Measurements from ENCODE around the gene STRN4. TPM values are rescaled to one million over a fixed set of nuclear protein-coding genes. Genes with fewer than 3 reads are reported as not detected.

Gene STRN4
- total and polyA plus RNA-seq, 9 of the 15 experiments (the other 6 are each of a cell fraction or from before 2014, with no cell fraction given): 0.62 to 83.7 (median 36.9) TPM

GRCh38 chr19:46722004-46722380 lies 24.3 kb downstream of the STRN4 start:
- ATAC-seq (no peak), DNase-seq (ENCODE audit: extremely low read depth in 1 of 4, low spot score in 3 of 4) (no peak), FAIRE-seq (no peak)
- no peak overlapping the region for H3K4me2 ChIP-seq (ENCODE audit: insufficient read depth, low read length)
- no peaks in the 10 kb centered on the region for H3K79me2 ChIP-seq (ENCODE audit: control insufficient read depth, insufficient read depth, low read length)
- no peaks in the 10 kb centered on the region for H3K27me3 ChIP-seq (ENCODE audit: control insufficient read depth in 2 of 2, insufficient read depth in 2 of 2, low read length in 2 of 2)
- no peak overlapping the region for H2AFZ ChIP-seq (ENCODE audit: low read depth, low read length)
- ChIA-PET POLR2A (interaction anchor here (0.6 to 1.3 kb wide), 2 partner anchors 8 to 11 kb away, joined by 4 to 5 read pairs; no protein-coding TSS in a partner anchor), CTCF (ENCODE audit: low intra/inter-chr PET ratio) (interaction anchor here (0.6 kb wide), 1 partner anchor 86 kb away, joined by 6 read pairs; no protein-coding TSS in a partner anchor)
- H3K9me3 ChIP-seq (replicated peaks; ENCODE audit: control insufficient read depth, insufficient read depth, low read depth, low read length): no peaks in the 10 kb centered on the region
- H3K4me1 ChIP-seq (replicated peaks in 1 of 2; ENCODE audit: control insufficient read depth in 2 of 2, insufficient read depth in 2 of 2, low read length in 2 of 2): peaks cover 9 to 57% of the 10 kb centered on the region in 2 experiments; a peak in 4 of 5 replicates
- peaks cover 7% of the 10 kb centered on the region; the same call in 1 of the 2 replicates for H4K20me1 ChIP-seq (replicated peaks; ENCODE audit: control insufficient read depth, insufficient read depth, low read length)
- no peaks in the 10 kb centered on the region for H3K9me1 ChIP-seq (ENCODE audit: control insufficient read depth, insufficient read depth, low read length)
- no peak overlapping the region; a peak in 1 of 4 replicates for H3K9ac ChIP-seq (ENCODE audit: insufficient read depth in 1 of 2, low read depth in 2 of 2, low read length in 2 of 2)
- in situ Hi-C loops (cut with MboI): no loop called here
- no TSS peak for BruUV-seq (replicated peaks)
- 85% methylated on average over 12 of the region's 17 CpGs for WGBS (ENCODE audit: insufficient coverage, low coverage, missing lambda C conversion rate)
- TF ChIP-seq POLR2G (IDR thresholded peaks at IDR 0.05; ENCODE audit: low read depth, low read length) (0 out of 2 replicates have a peak, but pooled peaks have one; percentile 4), ARID2 (IDR thresholded peaks at IDR 0.05) (no peak), GABPB1 (CRISPR knock-in tag; IDR thresholded peaks at IDR 0.05) (0 out of 2 replicates have a peak, but pooled peaks have one; percentile 13)
- peaks cover 86% of the 10 kb centered on the region; the same call in 2 of the 3 replicates for H3K36me3 ChIP-seq (ENCODE audit: control insufficient read depth, insufficient read depth, low read length)
- no peak overlapping the region for H3K4me3 ChIP-seq
- intact Hi-C loops (cut with micrococcal nuclease): no loop called here
- H3K27ac ChIP-seq (ENCODE audit: extremely low read depth, low read depth, low read length): no peak overlapping the region

- Histone ChIP-seq H2AFZ (ENCODE audit: low read depth, low read length) (no peak overlapping the region), H3K9me1 (ENCODE audit: control insufficient read depth, insufficient read depth, low read length) (no peaks in the 10 kb centered on the region), H3K27me3 (ENCODE audit: control insufficient read depth in 2 of 2, insufficient read depth in 2 of 2, low read length in 2 of 2) (no peaks in the 10 kb centered on the region), H3K9me3 (replicated peaks; ENCODE audit: control insufficient read depth, insufficient read depth, low read depth, low read length) (no peaks in the 10 kb centered on the region), H3K4me1 (replicated peaks in 1 of 2; ENCODE audit: control insufficient read depth in 2 of 2, insufficient read depth in 2 of 2, low read length in 2 of 2) (peaks cover 9 to 60% of the 10 kb centered on the region in 2 experiments; a peak in 4 of 5 replicates), H3K27ac (ENCODE audit: extremely low read depth, low read depth, low read length) (no peak overlapping the region), H3K9ac (ENCODE audit: insufficient read depth in 1 of 2, low read depth in 2 of 2, low read length in 2 of 2) (peak overlapping the region in 1 of 2 experiments; percentile 27; a peak in 1 of 4 replicates), H4K20me1 (replicated peaks; ENCODE audit: control insufficient read depth, insufficient read depth, low read length) (peaks cover 7% of the 10 kb centered on the region; the same call in 1 of the 2 replicates), H3K79me2 (ENCODE audit: control insufficient read depth, insufficient read depth, low read length) (peaks cover 3% of the 10 kb centered on the region), H3K36me3 (ENCODE audit: control insufficient read depth, insufficient read depth, low read length) (peaks cover 81% of the 10 kb centered on the region; the same call in 2 of the 3 replicates), H3K4me3 (no peak overlapping the region), H3K4me2 (ENCODE audit: insufficient read depth, low read length) (no peak overlapping the region)
- ChIA-PET CTCF (ENCODE audit: low intra/inter-chr PET ratio) (interaction anchor here (0.6 kb wide), 1 partner anchor 85 kb away, joined by 6 read pairs; no protein-coding TSS in a partner anchor), POLR2A (interaction anchor here (0.5 to 1.3 kb wide), 4 partner anchors 9 to 90 kb away, joined by 3 to 5 read pairs (median 4); no protein-coding TSS in a partner anchor)
- intact Hi-C loops (cut with micrococcal nuclease) (no loop called here), in situ Hi-C loops (cut with MboI) (no loop called here)
- 78% methylated on average over 16 of the region's 16 CpGs for WGBS (ENCODE audit: insufficient coverage, low coverage, missing lambda C conversion rate)
- DNase-seq (ENCODE audit: extremely low read depth in 1 of 4, low spot score in 3 of 4): peak in 3 of 4 experiments; percentile 59 to 64 (median 63)
- BruUV-seq (replicated peaks): no TSS peak
- peak; percentile 49 for ATAC-seq
- FAIRE-seq: no peak
- TF ChIP-seq GABPB1 (CRISPR knock-in tag; IDR thresholded peaks at IDR 0.05): 0 out of 2 replicates have a peak, but pooled peaks have one; percentile 25
- peak; percentile 37 to 53 (median 40) for TF ChIP-seq CTCF (IDR thresholded peaks at IDR 0.05 in 2 of 3, conservative IDR thresholded peaks at IDR 0.05 in 1 of 3; ENCODE audit: insufficient read depth in 2 of 3, low read depth in 1 of 3, low read length in 3 of 3)
- TF ChIP-seq CTCFL (IDR thresholded peaks at IDR 0.05; ENCODE audit: borderline replicate concordance, insufficient read depth, low read depth, low read length, poor library complexity, severe bottlenecking): peak; percentile 48
- 0 out of 2 replicates have a peak, but pooled peaks have one; percentile 11 for TF ChIP-seq VEZF1 (CRISPR knock-in tag; IDR thresholded peaks at IDR 0.05)
Observed at GRCh38 chr19:46721269-46722003, 24.8 kb downstream of the STRN4 start.
